GM12865 (cell line): ENCODE results near the gene BRMS1L.
A peak's percentile ranks its signal among the peaks of the same experiment; 100 is the strongest.

Source experiments
- DNase-seq: peaks from one replicate; pipeline ENCODE4 v3.0.0; 2010; ENCODE audit warnings: low read depth
- H3K4me3 ChIP-seq: 2 replicates; pipeline ENCODE4 v1.5.1; 2011; ENCODE audit warnings: mild to moderate bottlenecking, low read depth, low read length, control low read depth
- CTCF ChIP-seq: IDR thresholded peaks from 2 replicates; pipeline ENCODE4 v1.5.1; 2011; ENCODE audit warnings: low read length, control low read depth, low read depth, inconsistent platforms; ENCODE audit not compliant: insufficient read depth; ENCODE audit errors: missing control alignments

Gene BRMS1L

DNA sequence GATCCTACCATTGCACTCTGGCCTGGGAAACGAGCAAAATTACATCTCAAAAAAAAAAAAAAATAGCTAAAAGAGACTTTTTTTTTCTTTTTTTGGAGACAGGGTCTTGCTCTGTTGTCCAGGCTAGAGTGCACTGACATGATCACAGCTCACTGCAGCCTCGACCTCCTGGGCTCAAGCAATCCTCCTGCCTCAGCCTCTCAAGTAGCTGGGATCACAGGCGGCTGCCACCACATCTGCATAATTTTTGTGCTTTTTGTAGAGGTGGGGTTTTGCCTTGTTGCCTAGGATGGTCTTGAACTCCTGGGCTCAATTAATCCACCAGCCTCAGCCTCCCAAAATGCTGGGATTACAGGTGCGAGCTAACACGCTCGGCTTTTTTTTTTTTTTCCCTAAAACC, 28.3 kb upstream of the BRMS1L start:
- no peak for DNase-seq
- no peak overlapping the region for H3K4me3 ChIP-seq
- no peak for TF ChIP-seq CTCF

DNA sequence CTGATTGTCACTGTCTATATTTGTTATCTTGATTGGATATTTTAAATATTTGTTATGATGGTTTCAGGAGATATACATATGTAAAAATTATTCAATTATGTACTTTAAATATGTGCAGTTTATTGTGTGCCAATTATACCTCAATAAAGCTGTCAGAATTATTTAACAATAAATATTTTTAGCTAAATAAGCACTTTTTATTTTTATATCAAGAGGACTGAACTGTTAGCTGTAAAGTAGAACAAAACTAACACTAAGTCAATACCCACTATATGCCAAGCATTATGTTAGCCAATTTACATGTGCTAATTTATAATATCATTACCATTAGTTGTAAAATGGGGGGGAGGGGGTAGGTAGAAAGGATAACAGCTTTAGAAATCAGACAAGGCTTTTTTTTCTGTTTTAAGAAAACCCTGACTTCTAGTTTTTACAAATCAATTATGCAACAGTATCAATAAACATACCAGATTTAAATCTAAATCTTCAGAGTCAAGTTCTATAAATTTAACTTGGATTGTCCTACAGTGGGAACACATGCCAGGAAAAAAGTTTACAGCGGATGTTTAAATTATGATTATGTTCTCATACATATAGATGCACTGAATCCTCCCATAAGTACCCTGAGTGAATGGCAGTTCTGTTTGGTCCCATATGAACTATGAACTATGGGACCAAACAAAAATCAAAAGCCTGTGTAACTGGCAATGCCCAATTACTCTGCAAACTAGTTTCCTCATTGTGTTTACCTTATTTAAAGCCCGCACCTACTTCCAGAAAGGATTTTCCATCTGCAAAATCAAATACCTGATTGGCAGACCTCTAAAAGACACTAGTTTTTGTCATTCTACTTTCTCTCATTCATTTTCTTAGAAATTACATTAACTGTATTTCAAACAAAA, 19.9 kb upstream of the BRMS1L start:
- no peak for DNase-seq
- no peak overlapping the region for H3K4me3 ChIP-seq
- no peak for TF ChIP-seq CTCF

GRCh38 chr14:35807131-35807961, 18.8 kb upstream of the BRMS1L start:
- TF ChIP-seq CTCF = no peak
- peak overlapping the region; percentile 79 for H3K4me3 ChIP-seq
- DNase-seq = no peak

- peak; percentile 41 for DNase-seq
- no peak for TF ChIP-seq CTCF
- H3K4me3 ChIP-seq = peak overlapping the region; percentile 79
Measured at GRCh38 chr14:35808076-35808637, 18.0 kb upstream of the BRMS1L start.

DNA sequence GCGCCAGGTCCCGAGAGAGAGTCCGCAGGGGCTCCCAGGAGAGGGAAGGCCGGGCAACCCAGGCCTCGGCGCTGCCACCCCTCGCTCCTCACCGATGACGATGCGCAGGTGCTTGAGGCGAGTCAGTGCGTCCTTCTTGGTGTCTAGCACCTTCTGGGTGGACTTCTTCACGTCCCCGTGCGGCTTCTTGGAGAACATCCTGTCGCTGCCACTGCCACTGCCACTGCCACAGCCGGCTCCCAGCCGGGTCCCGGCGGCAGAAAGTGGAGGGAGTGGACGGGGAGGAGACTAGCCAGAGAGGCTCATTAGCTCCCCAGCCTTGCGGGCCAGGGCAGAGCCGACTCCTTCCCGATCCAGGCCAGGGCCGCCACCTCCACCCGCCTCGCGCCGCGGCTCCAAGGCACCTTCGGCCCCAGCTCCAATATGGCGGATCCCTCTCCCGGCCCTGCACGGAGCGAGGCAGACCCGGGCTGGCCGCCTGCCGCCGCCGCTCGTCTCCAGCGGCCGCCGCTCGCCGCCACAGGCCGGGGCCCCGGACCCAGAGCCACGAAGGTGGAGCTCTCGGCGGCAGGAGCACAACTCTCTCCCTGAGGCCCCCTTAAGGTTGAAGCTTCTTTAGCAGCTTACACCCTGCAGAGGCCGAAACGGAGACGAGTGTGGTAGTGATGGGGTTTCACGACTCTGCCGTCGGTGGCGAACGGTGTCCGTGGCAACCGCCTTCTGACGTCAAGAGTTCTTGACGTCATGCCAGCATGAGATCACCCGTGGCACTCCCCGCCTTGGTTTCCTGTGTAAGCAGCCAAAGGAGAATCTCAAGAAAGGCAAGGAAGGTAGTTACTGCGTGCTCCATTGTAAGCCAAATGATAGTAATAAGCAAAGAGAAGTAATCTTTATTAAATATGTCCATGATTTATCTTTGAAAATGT, 17.2 kb upstream of the BRMS1L start, which contains the start of gene RALGAPA1:
RALGAPA1 (minus strand) TSS at position 658 of the 926 bp plus-strand sequence; CDS start at position 198, 460 bp downstream.
- TF ChIP-seq CTCF = peak; percentile 37
- peak within 1 kb of the TSS; percentile 79 for H3K4me3 ChIP-seq
- peak; percentile 98 for DNase-seq

GRCh38 chr14:35809597-35809996, 16.5 kb upstream of the BRMS1L start:
- H3K4me3 ChIP-seq = peak overlapping the region; percentile 79

More at GRCh38 chr14:35809597-35809996, 16.5 kb upstream of the BRMS1L start:
- no peak for TF ChIP-seq CTCF
- DNase-seq = no peak
